Measurements from ENCODE around the gene EHD1.

GRCh38 chr11:64921384-64921783, 43.0 kb upstream of the EHD1 start:
- TF ChIP-seq, protein P1, sequence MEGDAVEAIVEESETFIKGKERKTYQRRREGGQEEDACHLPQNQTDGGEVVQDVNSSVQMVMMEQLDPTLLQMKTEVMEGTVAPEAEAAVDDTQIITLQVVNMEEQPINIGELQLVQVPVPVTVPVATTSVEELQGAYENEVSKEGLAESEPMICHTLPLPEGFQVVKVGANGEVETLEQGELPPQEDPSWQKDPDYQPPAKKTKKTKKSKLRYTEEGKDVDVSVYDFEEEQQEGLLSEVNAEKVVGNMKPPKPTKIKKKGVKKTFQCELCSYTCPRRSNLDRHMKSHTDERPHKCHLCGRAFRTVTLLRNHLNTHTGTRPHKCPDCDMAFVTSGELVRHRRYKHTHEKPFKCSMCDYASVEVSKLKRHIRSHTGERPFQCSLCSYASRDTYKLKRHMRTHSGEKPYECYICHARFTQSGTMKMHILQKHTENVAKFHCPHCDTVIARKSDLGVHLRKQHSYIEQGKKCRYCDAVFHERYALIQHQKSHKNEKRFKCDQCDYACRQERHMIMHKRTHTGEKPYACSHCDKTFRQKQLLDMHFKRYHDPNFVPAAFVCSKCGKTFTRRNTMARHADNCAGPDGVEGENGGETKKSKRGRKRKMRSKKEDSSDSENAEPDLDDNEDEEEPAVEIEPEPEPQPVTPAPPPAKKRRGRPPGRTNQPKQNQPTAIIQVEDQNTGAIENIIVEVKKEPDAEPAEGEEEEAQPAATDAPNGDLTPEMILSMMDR (conservative IDR thresholded peaks at IDR 0.05 in 1 of 2, IDR thresholded peaks at IDR 0.05 in 1 of 2; ENCODE audit: extremely low read depth in 1 of 2, insufficient read depth in 1 of 2, low read depth in 1 of 2, low read length in 2 of 2) = no peak
- TF ChIP-seq EZH2 (IDR thresholded peaks at IDR 0.05; ENCODE audit: borderline replicate concordance, low read length) = no peak
